ENCODE measurements around the gene KRTAP4-9. TPM values are rescaled to one million over a fixed set of nuclear protein-coding genes. Genes with fewer than 3 reads are reported as not detected.

Gene KRTAP4-9
- total and polyA plus RNA-seq, 2 of the 13 experiments (the other 11 are each of a cell fraction or from before 2014, with no cell fraction given) = not detected

DNA sequence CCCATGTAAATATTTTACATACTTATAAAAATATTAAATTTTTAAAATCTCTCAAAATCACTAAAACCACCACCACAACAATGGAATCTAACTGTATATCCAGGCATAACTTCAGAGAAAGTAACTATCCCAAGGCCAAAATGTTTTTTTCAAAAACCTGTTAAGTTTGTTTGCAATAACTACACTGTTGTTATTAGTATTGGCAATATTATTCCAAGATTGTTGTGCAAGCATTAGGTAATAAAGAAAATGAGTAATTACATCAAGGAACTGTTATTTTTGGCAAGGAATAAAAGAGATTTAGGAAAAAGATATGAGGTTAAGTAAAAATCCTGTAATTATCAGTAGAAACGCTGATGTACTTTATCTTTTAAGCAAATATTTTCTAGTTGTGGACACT is 22.2 kb downstream of the KRTAP4-9 start:
- H2AFZ ChIP-seq (ENCODE audit: low read length) = no peak overlapping the region
- in situ Hi-C loops (cut with HindIII; ENCODE audit: extremely low pct_ligation_motif_present, low pct_unique_long_range_greater_than_20kb) (no loop called here), intact Hi-C loops (cut with micrococcal nuclease; ENCODE audit: unreplicated experiment) (no loop called here)
- 2% methylated on average over 1 of the region's 1 CpG for WGBS (ENCODE audit: low lambda C conversion rate)
- no peak overlapping the region for H3K4me3 ChIP-seq (replicated peaks in 1 of 3; ENCODE audit: insufficient read depth in 1 of 3, low read depth in 2 of 3, low read length in 3 of 3)
- FAIRE-seq = no peak
- DNase-seq (ENCODE audit: low spot score) = no peak
- BruUV-seq (replicated peaks) = no TSS peak
- TF ChIP-seq ZIK1 (CRISPR knock-in tag; IDR thresholded peaks at IDR 0.05; ENCODE audit: borderline replicate concordance, low read depth) (no peak), RARG (CRISPR knock-in tag; IDR thresholded peaks at IDR 0.05; ENCODE audit: low read depth) (no peak), BRD4 (CRISPR knock-in tag; IDR thresholded peaks at IDR 0.05) (no peak), ZNF878 (CRISPR knock-in tag; IDR thresholded peaks at IDR 0.05) (no peak), CBX2 (IDR thresholded peaks at IDR 0.05; ENCODE audit: low read depth, low read length) (no peak), CBX2 (CRISPR knock-in tag; IDR thresholded peaks at IDR 0.05; ENCODE audit: low read depth) (no peak)
- TF ChIP-seq, protein P1, sequence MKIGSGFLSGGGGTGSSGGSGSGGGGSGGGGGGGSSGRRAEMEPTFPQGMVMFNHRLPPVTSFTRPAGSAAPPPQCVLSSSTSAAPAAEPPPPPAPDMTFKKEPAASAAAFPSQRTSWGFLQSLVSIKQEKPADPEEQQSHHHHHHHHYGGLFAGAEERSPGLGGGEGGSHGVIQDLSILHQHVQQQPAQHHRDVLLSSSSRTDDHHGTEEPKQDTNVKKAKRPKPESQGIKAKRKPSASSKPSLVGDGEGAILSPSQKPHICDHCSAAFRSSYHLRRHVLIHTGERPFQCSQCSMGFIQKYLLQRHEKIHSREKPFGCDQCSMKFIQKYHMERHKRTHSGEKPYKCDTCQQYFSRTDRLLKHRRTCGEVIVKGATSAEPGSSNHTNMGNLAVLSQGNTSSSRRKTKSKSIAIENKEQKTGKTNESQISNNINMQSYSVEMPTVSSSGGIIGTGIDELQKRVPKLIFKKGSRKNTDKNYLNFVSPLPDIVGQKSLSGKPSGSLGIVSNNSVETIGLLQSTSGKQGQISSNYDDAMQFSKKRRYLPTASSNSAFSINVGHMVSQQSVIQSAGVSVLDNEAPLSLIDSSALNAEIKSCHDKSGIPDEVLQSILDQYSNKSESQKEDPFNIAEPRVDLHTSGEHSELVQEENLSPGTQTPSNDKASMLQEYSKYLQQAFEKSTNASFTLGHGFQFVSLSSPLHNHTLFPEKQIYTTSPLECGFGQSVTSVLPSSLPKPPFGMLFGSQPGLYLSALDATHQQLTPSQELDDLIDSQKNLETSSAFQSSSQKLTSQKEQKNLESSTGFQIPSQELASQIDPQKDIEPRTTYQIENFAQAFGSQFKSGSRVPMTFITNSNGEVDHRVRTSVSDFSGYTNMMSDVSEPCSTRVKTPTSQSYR (CRISPR knock-in tag; IDR thresholded peaks at IDR 0.05; ENCODE audit: borderline replicate concordance) = no peak
- H3K9ac ChIP-seq (ENCODE audit: insufficient read depth, low read depth, low read length) = no peak overlapping the region
- ChIA-PET POLR2A (no interaction called here), CTCF (ENCODE audit: low intra/inter-chr PET ratio, low total read pairs) (no interaction called here)
- no peaks in the 10 kb centered on the region for H3K36me3 ChIP-seq (replicated peaks in 1 of 2; ENCODE audit: control insufficient read depth in 1 of 2, insufficient read depth in 2 of 2, low read length in 2 of 2)
- no peak for ATAC-seq
- H3K79me2 ChIP-seq (ENCODE audit: insufficient read depth, low read length) = no peaks in the 10 kb centered on the region
- H3K4me1 ChIP-seq (ENCODE audit: insufficient read depth, low read length) = no peaks in the 10 kb centered on the region
- 0 out of 5 replicates have a peak, but pooled peaks cover 0 to 3% of the 10 kb centered on the region in 2 experiments for H3K27me3 ChIP-seq (ENCODE audit: control insufficient read depth in 1 of 2, insufficient read depth in 2 of 2, low read length in 2 of 2)
- no peak overlapping the region for H3K4me2 ChIP-seq (ENCODE audit: low read depth, low read length)
- H3K27ac ChIP-seq (ENCODE audit: extremely low read length, insufficient read depth, low read length) = no peak overlapping the region
- H3K9me3 ChIP-seq (ENCODE audit: low read length) = no peaks in the 10 kb centered on the region
- no peaks in the 10 kb centered on the region for H4K20me1 ChIP-seq (ENCODE audit: insufficient read depth, low read length)

Data from HepG2 (cell line).